ENCODE measurements around the gene CCL4.
"Not testable (repeated sequence)": the region's sequence is repeated elsewhere in the genome, so short reads cannot be mapped to it uniquely, and the experiment has no call there.

Gene CCL4

GRCh38 chr17:36085765-36086164, 17.9 kb upstream of the CCL4 start:
- no peak for TF ChIP-seq ZNF274 (IDR thresholded peaks at IDR 0.05; ENCODE audit: low read depth, low read length)
- H3K4me3 ChIP-seq (ENCODE audit: low read length) = no peak overlapping the region

GRCh38 chr17:36086791-36087190, 16.8 kb upstream of the CCL4 start:
- no peak for TF ChIP-seq ZNF274 (IDR thresholded peaks at IDR 0.05; ENCODE audit: low read depth, low read length)
- H3K4me3 ChIP-seq (ENCODE audit: low read length) = no peak overlapping the region

- not testable (repeated sequence) for H3K4me3 ChIP-seq (ENCODE audit: low read length)
Measured at GRCh38 chr17:36087471-36087870, 16.2 kb upstream of the CCL4 start.

- peak overlapping the region; percentile 68; the same call in 1 of the 2 replicates for H3K4me3 ChIP-seq (ENCODE audit: low read length)
Measured at GRCh38 chr17:36087897-36088572, 15.6 kb upstream of the CCL4 start.

GRCh38 chr17:36088670-36089338, 14.8 kb upstream of the CCL4 start:
- peak overlapping the region; percentile 68; the same call in 1 of the 2 replicates for H3K4me3 ChIP-seq (ENCODE audit: low read length)
- TF ChIP-seq ZNF274 (IDR thresholded peaks at IDR 0.05; ENCODE audit: low read depth, low read length) = no peak

- no peak for TF ChIP-seq ZNF274 (IDR thresholded peaks at IDR 0.05; ENCODE audit: low read depth, low read length)
- peak overlapping the region; percentile 68; the same call in 1 of the 2 replicates for H3K4me3 ChIP-seq (ENCODE audit: low read length)
Measured at GRCh38 chr17:36089339-36089865, 14.2 kb upstream of the CCL4 start.

GRCh38 chr17:36089888-36090836, 13.5 kb upstream of the CCL4 start, which contains the start of gene CCL3:
Gene CCL3, minus strand, starts transcription at chr17:36090143. Its CDS starts 85 bp downstream, at chr17:36090058.
- peak within 1 kb of the TSS; percentile 68; the same call in 1 of the 2 replicates for H3K4me3 ChIP-seq (ENCODE audit: low read length)
- no peak for TF ChIP-seq ZNF274 (IDR thresholded peaks at IDR 0.05; ENCODE audit: low read depth, low read length)

GRCh38 chr17:36092230-36092629, 11.4 kb upstream of the CCL4 start:
- no peak overlapping the region for H3K4me3 ChIP-seq (ENCODE audit: low read length)
- TF ChIP-seq ZNF274 (IDR thresholded peaks at IDR 0.05; ENCODE audit: low read depth, low read length) = no peak

- H3K4me3 ChIP-seq (ENCODE audit: low read length) = not testable (repeated sequence)
Measured at GRCh38 chr17:36092715-36093114, 10.9 kb upstream of the CCL4 start.

GRCh38 chr17:36094232-36094631, 9.4 kb upstream of the CCL4 start:
- H3K4me3 ChIP-seq (ENCODE audit: low read length) = no peak overlapping the region
- TF ChIP-seq ZNF274 (IDR thresholded peaks at IDR 0.05; ENCODE audit: low read depth, low read length) = no peak

- TF ChIP-seq ZNF274 (IDR thresholded peaks at IDR 0.05; ENCODE audit: low read depth, low read length) = no peak
- H3K4me3 ChIP-seq (ENCODE audit: low read length) = no peak overlapping the region
Measured at GRCh38 chr17:36094746-36095145, 8.9 kb upstream of the CCL4 start.

GRCh38 chr17:36095992-36096391, 7.6 kb upstream of the CCL4 start:
- no peak for TF ChIP-seq ZNF274 (IDR thresholded peaks at IDR 0.05; ENCODE audit: low read depth, low read length)
- H3K4me3 ChIP-seq (ENCODE audit: low read length) = no peak overlapping the region

- not testable (repeated sequence) for H3K4me3 ChIP-seq (ENCODE audit: low read length)
Measured at GRCh38 chr17:36099004-36099403, 4.6 kb upstream of the CCL4 start.

GRCh38 chr17:36104246-36104645, 619 bp downstream of the CCL4 start:
- peak overlapping the region; percentile 2; the same call in 1 of the 2 replicates for H3K4me3 ChIP-seq (ENCODE audit: low read length)

Measured in GM08714 (cell line).